Activated CD4-positive, CD25-positive, alpha-beta regulatory T cell (primary cell): ENCODE measurements around the gene NUDT17.

Experiments
- DNase-seq, 4 experiments: peaks; one replicate each; lab custom pipeline; 2025; lab: John Stamatoyannopoulos, UW

NUDT17 gene

DNA sequence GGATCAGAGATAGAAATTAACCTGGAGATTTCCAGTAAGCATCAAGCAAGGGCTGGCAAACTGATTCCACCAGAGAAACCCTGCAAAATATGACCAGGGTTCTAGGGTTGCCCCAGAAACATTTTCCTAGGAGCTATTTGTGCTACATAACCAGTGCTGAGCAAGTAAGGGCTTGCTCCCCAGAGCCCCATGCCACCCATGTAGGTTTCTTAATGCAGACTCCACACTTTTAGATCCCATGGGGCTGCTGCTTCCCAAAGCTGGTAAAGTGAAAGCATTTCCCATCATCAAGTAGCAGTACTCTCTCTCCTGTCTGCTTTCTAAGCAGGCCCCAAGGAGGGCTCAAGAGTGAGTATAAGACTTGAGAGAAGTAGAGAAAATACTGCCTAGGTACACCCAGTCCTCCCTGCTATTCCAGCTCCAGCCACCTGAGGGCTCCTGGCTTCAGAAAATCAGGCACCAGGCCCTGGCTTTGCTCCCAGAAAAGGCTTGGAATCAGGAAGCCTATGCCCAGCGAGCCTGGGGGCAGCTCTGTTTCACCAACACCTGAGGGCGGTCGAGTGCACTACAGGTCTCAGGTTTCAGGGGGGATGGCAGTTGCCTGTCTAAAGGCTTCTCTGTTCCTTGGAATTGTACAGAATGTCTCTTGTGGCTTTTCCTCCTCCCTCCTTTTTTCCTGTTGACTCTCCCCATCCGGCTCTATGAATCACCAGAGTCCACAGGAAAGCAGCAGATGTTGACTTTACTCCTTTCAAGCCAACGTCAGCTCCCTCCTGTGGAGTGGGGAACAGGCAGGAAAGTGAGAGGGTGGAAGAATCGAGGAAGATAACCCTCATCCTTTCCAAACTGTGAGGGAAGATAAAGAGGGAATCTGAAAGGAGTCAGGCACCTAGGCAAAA lies 46.4 kb downstream of the NUDT17 start:
- peak in 3 of 4 experiments; percentile 7 to 37 (median 9) for DNase-seq

- DNase-seq, result no peak
Observed at GRCh38 chr1:145892486-145893087, 47.2 kb downstream of the NUDT17 start.

DNA sequence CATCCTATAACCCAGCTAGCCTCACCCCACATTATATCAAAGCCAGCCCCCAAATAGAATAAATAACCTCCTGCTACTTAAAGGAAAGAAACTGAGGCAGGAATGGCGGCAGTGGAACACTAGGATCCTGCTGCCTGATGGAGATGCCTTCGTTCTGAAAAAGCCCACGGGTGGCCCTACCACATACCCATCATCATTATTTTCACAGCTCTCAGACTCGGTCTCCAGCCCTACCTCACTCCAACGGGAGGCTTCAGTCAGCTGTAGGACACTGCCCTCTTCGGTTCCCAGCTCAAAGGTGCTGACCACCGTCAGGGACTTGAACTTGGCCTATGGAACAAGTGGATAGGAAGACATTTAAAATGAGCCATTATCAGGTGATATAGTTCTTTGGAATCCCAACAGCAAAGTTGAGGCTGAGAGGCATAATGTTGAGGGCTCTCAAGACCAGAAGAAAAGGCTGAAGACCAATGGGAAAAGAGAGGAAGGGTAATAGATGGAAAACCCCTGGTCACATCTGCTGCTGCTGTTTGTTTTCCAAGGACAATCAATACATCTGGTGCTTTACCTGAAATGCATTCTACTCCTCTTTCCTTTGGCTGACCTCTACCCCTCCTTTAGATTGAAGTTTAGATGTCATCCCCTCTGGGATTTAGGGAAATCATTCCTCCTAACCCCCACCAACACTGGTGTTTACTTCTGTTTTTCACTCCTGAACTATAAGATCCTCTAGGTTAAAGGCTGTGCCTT lies 48.1 kb downstream of the NUDT17 start:
- DNase-seq, result no peak

DNA sequence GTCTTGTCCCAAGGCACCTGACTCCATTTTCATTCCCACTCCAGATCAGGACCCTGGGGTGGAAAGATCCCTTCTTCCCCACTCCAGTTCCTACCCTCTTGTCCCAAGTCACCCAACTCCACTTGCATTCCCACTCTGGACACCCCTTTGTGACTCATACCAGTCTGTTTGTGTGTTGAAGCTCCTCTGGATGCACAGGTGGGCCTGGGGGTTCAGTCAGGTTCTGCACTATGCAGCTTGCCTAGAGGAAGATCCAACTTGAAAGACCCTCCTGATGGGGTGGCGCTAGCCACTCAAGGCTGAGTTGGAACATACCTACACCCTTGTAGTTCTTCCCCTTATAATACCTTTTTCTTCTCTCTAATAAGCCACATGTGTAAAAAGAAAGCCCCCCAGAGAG lies 50.0 kb downstream of the NUDT17 start:
- DNase-seq, result no peak

GRCh38 chr1:145897969-145898368 lies 52.5 kb downstream of the NUDT17 start:
- DNase-seq, result no peak
